Esophagus (tissue), 2 donors: ENCODE measurements around the gene DNAJA4. TPM values are rescaled to one million over a fixed set of nuclear protein-coding genes. Genes with fewer than 3 reads are reported as not detected.
A peak's percentile ranks its signal among the peaks of the same experiment; 100 is the strongest.

ENCODE experiments used
- H3K27ac ChIP-seq, 2 donors: one replicate each; pipeline ENCODE4 v1.5.1; 2013; ENCODE audit warnings: low read depth in 2 of 2, mild to moderate bottlenecking in 2 of 2, inconsistent platforms in 1 of 2, low read length in 1 of 2, moderate library complexity in 1 of 2
- H3K27me3 ChIP-seq, 2 donors: one replicate each; pipeline ENCODE4 v1.6.1; 2013; ENCODE audit warnings: low read length in 2 of 2, control low read depth in 1 of 2, mild to moderate bottlenecking in 1 of 2; ENCODE audit not compliant: insufficient read depth in 2 of 2, control insufficient read depth in 1 of 2
- H3K36me3 ChIP-seq, 2 donors: one replicate each; pipeline ENCODE4 v1.6.1; 2013; ENCODE audit warnings: low read length in 1 of 2; ENCODE audit not compliant: control insufficient read depth in 2 of 2, insufficient read depth in 2 of 2
- H3K4me1 ChIP-seq, 2 donors: one replicate each; pipeline ENCODE4 v1.6.1; 2013; ENCODE audit warnings: low read length in 1 of 2; ENCODE audit not compliant: control insufficient read depth in 2 of 2, insufficient read depth in 2 of 2
- H3K4me3 ChIP-seq, 2 donors: one replicate each; pipeline ENCODE4 v1.5.1; 2013; ENCODE audit warnings: low read length in 2 of 2, mild to moderate bottlenecking in 2 of 2, low read depth in 1 of 2, moderate library complexity in 1 of 2
- H3K9me3 ChIP-seq, 2 donors: one replicate each; pipeline ENCODE4 v1.6.1; 2013; ENCODE audit warnings: mild to moderate bottlenecking in 2 of 2, low read depth in 1 of 2, low read length in 1 of 2, moderate library complexity in 1 of 2; ENCODE audit not compliant: control insufficient read depth in 2 of 2, insufficient read depth in 1 of 2
- WGBS, 2 donors: extraction: QIAGEN DNeasy Blood & Tissue Kit; methylation state at CpG; one replicate each; pipeline ENCODE4 v1.1.7; 2013; 5-methylcytosine and 5-hydroxymethylcytosine counted together
- polyA plus RNA-seq, 2 donors: library from polyadenylated mRNA; stranded (reverse); fragments of 200-250 nt; gene quantifications; one replicate each; pipeline ENCODE4 v1.2.3, GENCODE V29; 2013
- donor health status: healthy with polysubstance abuse.
- donor health status: Bipolar disorder and iron deficiency.

The DNAJA4 gene
- polyA plus RNA-seq, 2 donors = 11.8 to 14.6 TPM

DNA sequence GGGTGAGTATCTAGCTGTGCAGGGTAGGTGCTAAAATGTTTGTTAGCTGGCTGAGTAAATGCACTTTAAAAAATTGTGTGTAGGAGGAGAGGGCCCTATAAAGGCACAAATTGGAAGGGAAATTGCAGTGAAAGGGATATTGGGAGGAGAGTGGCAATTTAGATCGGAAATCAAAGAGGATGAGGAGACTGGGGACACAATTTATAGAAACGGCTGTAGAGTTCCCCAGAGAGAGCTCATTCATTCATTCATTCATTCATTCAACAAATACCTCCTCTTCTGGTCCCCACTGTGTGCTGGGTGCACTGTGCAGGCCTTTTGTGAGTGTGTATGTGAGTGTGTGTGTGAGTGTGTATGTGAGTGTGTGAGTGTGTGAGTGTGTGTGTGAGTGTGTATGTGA lies 2.4 kb downstream of the DNAJA4 start:
- Histone ChIP-seq H3K4me1 (peaks cover 2 to 14% of the 10 kb centered on the region in 2 donors), H3K27ac (peak overlapping the region in 1 of 2 donors; percentile 73), H3K4me3 (no peak overlapping the region), H3K27me3 (no peaks in the 10 kb centered on the region), H3K36me3 (peaks cover 0 to 2% of the 10 kb centered on the region in 2 donors), H3K9me3 (no peaks in the 10 kb centered on the region)
- WGBS, 2 donors = 72 to 84% methylated on average over 2 of the region's 2 CpGs

DNA sequence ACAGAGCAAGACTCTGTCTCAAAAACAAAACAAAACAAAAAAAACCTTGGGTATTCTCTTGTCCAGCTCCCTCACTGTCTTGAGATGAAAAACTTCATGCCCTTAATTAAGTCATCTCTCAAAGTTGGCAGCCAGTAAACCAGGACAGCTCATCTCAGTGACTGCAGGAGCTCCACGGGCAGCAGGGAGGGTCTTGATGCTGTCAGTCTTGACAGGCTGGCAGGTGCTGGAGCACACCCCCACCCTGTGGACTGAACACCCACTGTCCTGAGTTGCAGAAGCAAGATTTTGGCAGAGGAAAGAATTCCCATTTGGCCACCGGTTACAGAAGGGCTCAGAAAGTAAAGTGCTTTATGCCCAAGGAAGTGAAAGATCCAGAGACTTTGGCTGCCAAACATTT lies 8.0 kb downstream of the DNAJA4 start:
- Histone ChIP-seq H3K4me1 (no peaks in the 10 kb centered on the region), H3K36me3 (peaks cover 4 to 9% of the 10 kb centered on the region in 2 donors), H3K4me3 (no peak overlapping the region), H3K27me3 (no peaks in the 10 kb centered on the region), H3K27ac (no peak overlapping the region), H3K9me3 (no peaks in the 10 kb centered on the region)
- 78 to 83% methylated on average over 2 of the region's 2 CpGs for WGBS, 2 donors

DNA sequence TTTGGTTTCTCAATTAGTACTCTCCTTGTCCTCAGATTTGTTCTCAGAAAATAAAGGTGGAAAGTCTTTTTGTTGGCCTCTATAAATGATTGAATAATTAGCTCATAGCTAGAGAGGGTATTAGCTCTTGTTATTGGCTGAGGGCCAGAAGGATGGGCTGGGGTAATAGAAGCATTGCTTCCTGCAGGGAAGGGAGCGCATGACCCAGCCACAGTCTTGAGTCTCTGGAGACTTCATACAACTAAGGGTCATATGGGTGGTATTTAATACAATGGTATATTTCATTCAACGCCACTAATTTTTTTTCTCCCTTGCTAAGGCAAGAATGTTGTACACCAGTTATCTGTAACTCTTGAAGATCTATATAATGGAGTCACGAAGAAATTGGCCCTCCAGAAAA lies 8.4 kb downstream of the DNAJA4 start:
- 91 to 94% methylated on average over 3 of the region's 3 CpGs for WGBS, 2 donors
- Histone ChIP-seq H3K4me1 (no peaks in the 10 kb centered on the region), H3K36me3 (peaks cover 4 to 11% of the 10 kb centered on the region in 2 donors)

DNA sequence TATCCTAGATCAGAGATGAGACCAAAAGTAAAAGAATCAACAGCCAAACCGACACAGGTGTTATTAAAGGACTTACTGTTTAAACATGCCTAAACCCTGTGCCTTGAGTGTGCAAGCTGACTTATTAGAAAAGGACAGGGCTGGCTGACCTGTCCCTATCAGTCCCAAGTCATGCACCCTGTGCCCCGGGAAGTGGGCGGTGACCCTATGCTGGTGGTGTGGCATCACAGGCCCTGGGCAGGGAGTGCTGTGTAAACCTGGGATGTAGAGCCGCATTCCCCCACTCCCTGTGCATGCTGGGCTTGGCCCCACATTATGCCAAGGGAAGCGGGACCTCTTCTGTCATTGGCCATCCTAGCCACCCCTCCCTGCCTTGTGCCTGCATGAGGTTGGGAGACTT lies 10.6 kb downstream of the DNAJA4 start:
- H3K4me1 ChIP-seq = no peaks in the 10 kb centered on the region
- no peak overlapping the region for H3K4me3 ChIP-seq
- peaks cover 9 to 15% of the 10 kb centered on the region in 2 donors for H3K36me3 ChIP-seq
- H3K27me3 ChIP-seq = no peaks in the 10 kb centered on the region
- no peaks in the 10 kb centered on the region for H3K9me3 ChIP-seq
- no peak overlapping the region for H3K27ac ChIP-seq
- WGBS, 2 donors = 84 to 94% methylated on average over 5 of the region's 5 CpGs

More for the DNA sequence above, 8.4 kb downstream of the DNAJA4 start:
- no peak overlapping the region for H3K4me3 ChIP-seq
- H3K27ac ChIP-seq = no peak overlapping the region
- H3K27me3 ChIP-seq = no peaks in the 10 kb centered on the region
- no peaks in the 10 kb centered on the region for H3K9me3 ChIP-seq

DNA sequence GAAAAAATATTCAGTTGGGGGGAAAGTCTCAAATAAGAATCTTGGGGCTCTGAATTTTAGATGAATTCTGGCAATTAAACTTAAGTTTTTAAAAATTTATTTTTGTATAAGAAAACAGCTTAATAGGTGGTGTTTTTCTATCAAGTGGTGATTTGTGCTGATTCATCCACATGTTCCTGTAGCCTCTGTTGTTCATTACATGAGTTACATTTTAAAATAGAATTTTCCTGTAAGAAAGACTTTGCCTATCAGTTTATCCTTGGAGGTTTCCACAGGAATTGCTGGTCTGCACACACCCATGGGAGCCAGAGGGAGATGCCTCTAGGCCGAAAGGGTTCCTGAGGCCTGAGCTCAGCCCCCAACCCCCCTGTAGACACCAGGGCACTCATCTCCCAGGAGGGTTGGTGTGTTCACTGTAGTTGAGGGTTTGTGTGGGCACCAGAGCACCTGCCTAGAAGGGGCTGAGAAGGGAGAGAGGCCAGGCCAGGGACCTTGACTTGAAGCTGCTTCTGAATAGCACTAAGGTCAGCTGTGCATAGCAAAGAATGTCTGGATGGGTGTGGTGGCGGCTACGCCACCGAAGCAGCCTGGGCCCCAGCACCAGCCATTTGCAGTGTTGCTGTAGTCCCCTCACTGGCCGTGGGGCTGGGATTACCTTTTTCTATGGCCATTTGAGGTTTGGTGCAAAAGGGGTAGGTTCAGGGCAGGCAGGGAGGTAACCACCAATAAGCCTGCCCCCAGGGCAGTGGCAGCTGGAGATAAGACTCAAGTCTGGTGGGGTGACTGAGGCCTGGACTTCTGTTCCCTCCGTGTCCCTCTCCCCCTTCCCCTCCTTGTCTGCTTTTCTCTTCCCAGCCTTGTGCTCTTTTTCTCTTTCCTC lies 11.9 kb downstream of the DNAJA4 start:
- H3K36me3 ChIP-seq = peaks cover 14 to 17% of the 10 kb centered on the region in 2 donors
- WGBS, 2 donors = 87 to 91% methylated on average over 6 of the region's 6 CpGs
- no peak overlapping the region for H3K27ac ChIP-seq

DNA sequence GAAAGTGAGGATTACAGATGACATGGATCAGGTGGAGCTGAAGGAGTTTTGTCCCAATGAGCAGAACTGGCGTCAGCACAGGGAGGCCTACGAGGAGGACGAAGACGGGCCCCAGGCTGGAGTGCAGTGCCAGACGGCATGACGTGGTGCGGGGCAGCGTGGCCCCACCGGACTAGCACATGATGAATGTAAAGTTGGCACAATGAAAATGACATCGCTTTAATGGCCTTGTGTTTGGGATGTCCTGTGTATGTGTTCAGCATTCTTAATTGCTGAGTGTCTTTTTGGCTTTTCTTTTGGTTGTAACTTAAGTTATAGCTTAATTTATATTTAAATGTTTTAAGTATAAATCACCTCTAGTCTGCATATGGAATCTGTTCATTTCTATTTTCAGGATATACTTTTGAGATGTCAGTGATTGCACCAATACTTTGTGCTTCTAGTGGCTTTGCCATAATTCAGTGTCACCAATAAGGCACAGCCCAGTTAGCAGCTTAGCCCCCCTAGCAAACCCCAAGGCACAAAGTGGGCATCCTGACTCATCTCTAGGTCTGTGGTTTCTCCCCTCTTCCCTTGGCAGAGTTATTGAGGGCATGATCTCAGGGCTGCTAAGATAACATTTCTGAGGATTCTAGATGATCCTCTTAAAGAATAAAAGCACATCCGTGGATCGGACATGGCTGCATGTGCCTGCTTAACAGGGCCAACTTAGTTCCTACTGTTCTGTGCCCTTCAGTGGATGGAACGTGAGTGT lies 16.1 kb downstream of the DNAJA4 start:
- Histone ChIP-seq H3K4me1 (no peaks in the 10 kb centered on the region), H3K27ac (no peak overlapping the region), H3K36me3 (peaks cover 11 to 21% of the 10 kb centered on the region in 2 donors), H3K9me3 (no peaks in the 10 kb centered on the region), H3K27me3 (no peaks in the 10 kb centered on the region), H3K4me3 (no peak overlapping the region)
- 91 to 95% methylated on average over 13 of the region's 13 CpGs for WGBS, 2 donors

More for the DNA sequence above, 11.9 kb downstream of the DNAJA4 start:
- Histone ChIP-seq H3K4me1 (no peaks in the 10 kb centered on the region), H3K27me3 (no peaks in the 10 kb centered on the region), H3K4me3 (no peak overlapping the region), H3K9me3 (no peaks in the 10 kb centered on the region)

DNA sequence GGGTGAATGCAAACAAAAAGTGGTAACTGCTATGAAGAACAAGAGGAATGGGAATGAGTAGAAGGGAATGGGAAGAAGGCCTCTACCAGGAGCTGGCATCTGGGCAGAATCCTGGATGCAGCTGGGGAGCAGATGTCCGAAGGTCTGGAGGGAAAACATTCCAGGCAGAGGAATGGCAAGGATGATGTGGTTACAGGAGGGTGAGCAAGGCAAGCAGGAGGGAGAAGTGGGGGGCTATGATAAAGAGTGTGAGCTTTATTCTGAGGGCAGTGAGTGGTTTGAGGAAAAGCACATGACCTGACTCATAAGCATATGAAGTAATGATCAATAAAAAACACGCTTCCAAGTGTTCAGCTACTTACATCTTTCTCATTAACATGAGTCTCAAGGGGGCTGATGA lies 18.0 kb downstream of the DNAJA4 start:
- Histone ChIP-seq H3K27ac (no peak overlapping the region), H3K9me3 (no peaks in the 10 kb centered on the region), H3K36me3 (peaks cover 19% of the 10 kb centered on the region in 2 donors), H3K4me1 (no peaks in the 10 kb centered on the region), H3K4me3 (no peak overlapping the region), H3K27me3 (no peaks in the 10 kb centered on the region)
- WGBS, 2 donors = 83 to 84% methylated on average over 2 of the region's 2 CpGs

DNA sequence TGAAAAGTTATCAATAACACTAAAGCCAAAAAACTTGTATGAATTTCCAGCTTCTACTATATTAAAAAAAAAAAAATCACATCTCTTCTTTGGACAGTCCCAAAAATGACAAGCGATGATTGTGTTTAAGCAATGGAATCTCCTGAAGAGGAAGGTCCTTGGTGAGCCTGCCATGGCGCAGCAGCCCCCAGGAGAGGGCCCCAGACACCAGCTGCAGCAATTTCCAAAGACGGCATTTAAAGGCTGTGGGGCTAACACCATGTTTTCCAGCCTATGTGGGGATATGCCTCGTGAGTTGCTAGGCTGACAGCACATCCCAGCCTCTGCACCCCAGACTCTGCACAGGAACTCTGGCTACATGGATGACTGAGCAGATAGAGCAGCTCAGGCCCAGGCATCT lies 20.4 kb downstream of the DNAJA4 start:
- no peaks in the 10 kb centered on the region for H3K27me3 ChIP-seq
- no peak overlapping the region for H3K4me3 ChIP-seq
- no peaks in the 10 kb centered on the region for H3K9me3 ChIP-seq
- WGBS, 2 donors = 82 to 86% methylated on average over 4 of the region's 4 CpGs
- no peaks in the 10 kb centered on the region for H3K4me1 ChIP-seq
- H3K27ac ChIP-seq = no peak overlapping the region
- peaks cover 15 to 23% of the 10 kb centered on the region in 2 donors for H3K36me3 ChIP-seq

DNA sequence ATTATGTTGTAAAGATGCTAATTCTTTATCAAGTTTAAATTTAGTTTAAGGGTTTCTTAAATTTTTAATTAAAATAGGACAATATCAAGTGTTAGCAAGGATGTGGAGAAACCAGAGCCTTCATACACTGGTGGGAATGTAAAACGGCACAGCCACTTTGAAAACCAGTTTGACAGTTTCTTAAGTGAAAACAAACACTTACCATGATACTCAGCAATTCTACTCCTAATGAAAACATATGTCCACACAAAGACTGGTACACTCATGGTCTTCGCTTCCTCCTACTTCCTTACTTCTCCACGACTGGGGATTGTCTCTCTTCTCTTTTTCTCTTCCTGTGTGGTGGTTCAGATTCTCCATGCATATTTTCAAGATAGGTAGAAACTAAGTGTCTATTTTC lies 25.9 kb downstream of the DNAJA4 start:
- no peak overlapping the region for H3K27ac ChIP-seq
- H3K36me3 ChIP-seq = peaks cover 14 to 18% of the 10 kb centered on the region in 2 donors

More for the DNA sequence above, 25.9 kb downstream of the DNAJA4 start:
- no peaks in the 10 kb centered on the region for H3K4me1 ChIP-seq
- no peaks in the 10 kb centered on the region for H3K27me3 ChIP-seq
- H3K9me3 ChIP-seq = no peaks in the 10 kb centered on the region
- WGBS, 2 donors = 68 to 70% methylated on average over 3 of the region's 3 CpGs
- H3K4me3 ChIP-seq = no peak overlapping the region
